Heart left ventricle (tissue), 16 donors: ENCODE data around the gene FCN1. TPM values are rescaled to one million over a fixed set of nuclear protein-coding genes. Genes with fewer than 3 reads are reported as not detected.
A peak's percentile ranks its signal among the peaks of the same experiment; 100 is the strongest.

Source experiments
- ATAC-seq, 4 donors: fragments of 200-7000 bp; cut with Tn5 transposase; one replicate each; pipeline ENCODE4 v1.9.1; 2020 to 2022; ENCODE audit warnings: moderate library complexity in 4 of 4, mild to moderate bottlenecking in 3 of 4, moderate number of reproducible peaks in 1 of 4
- DNase-seq, 5 donors: peaks; one replicate each; pipeline ENCODE4 v3.0.0-alpha.2; 2020
- H3K27ac ChIP-seq, 12 donors: fragments of 200-600 bp; sonication (generic) in 4 of 12; one replicate each; pipeline versions ENCODE4 v1.5.0 to v1.8.0; 2016 to 2022; ENCODE audit warnings: mild to moderate bottlenecking in 2 of 12
- H3K27me3 ChIP-seq, 9 donors: fragments of 200-600 bp; sonication (generic) in 2 of 9; one replicate each; pipeline versions ENCODE4 v1.5.1 to v1.8.0; 2016 to 2022; ENCODE audit warnings: mild to moderate bottlenecking in 3 of 9
- H3K36me3 ChIP-seq, 9 donors: fragments of 200-600 bp; sonication (generic) in 2 of 9; one replicate each; pipeline versions ENCODE4 v1.5.0 to v1.8.0; 2018 to 2022; ENCODE audit warnings: mild to moderate bottlenecking in 2 of 9
- H3K4me1 ChIP-seq, 12 donors: fragments of 200-600 bp; sonication (generic) in 4 of 12; one replicate each; pipeline versions ENCODE4 v1.5.0 to v1.8.0; 2016 to 2022; ENCODE audit warnings: mild to moderate bottlenecking in 3 of 12
- H3K4me3 ChIP-seq, 12 donors: fragments of 200-600 bp; sonication (generic) in 4 of 12; one replicate each; pipeline versions ENCODE4 v1.5.0 to v1.8.0; 2017 to 2022; ENCODE audit warnings: mild to moderate bottlenecking in 9 of 12, moderate library complexity in 4 of 12
- H3K9me3 ChIP-seq, 12 donors: fragments of 200-600 bp; sonication (generic) in 4 of 12; one replicate each; pipeline versions ENCODE4 v1.5.0 to v1.8.0; 2016 to 2022; ENCODE audit warnings: mild to moderate bottlenecking in 1 of 12
- CTCF ChIP-seq, 12 donors: fragments of 200-600 bp; sonication (generic) in 4 of 12; IDR thresholded peaks; one replicate each; pipeline versions ENCODE4 v1.5.0 to v1.8.0; 2018 to 2022; ENCODE audit warnings: antibody characterized with exemption in 12 of 12, mild to moderate bottlenecking in 5 of 12
- POLR2A ChIP-seq, 2 donors: fragments of 450-650 bp; IDR thresholded peaks; one replicate each; pipeline ENCODE4 v1.6.1; 2017; ENCODE audit warnings: antibody characterized with exemption in 2 of 2, mild to moderate bottlenecking in 2 of 2, moderate library complexity in 2 of 2
- WGBS, 4 donors: extraction: QIAGEN DNeasy Blood & Tissue Kit in 2 of 4; methylation state at CpG; one replicate each; pipeline versions ENCODE4 v1.1.5 to v1.1.7; 2013 to 2018; 5-methylcytosine and 5-hydroxymethylcytosine counted together
- intact Hi-C, 10 donors: fragments of 100-400 bp; cut with DNase I; formaldehyde crosslinking; loops; one replicate each; pipeline versions ENCODE4 v1.11.1 to v1.14.2; 2022
- polyA plus RNA-seq, 2 donors: library from polyadenylated mRNA; stranded (reverse); fragments of 200-250 nt; gene quantifications; one replicate each; pipeline ENCODE4 v1.2.3, GENCODE V29; 2013
- total RNA-seq, 9 donors: library from RNA; depleted of rRNA in 2 of 9; stranded (reverse); fragments of >200 nt in 2 of 9; fragmentation: NEBNext Ultra II Directional in 3 of 9; extraction: Animal tissue kit (Norgen Biotek cat#: 25700) in 3 of 9; gene quantifications; one replicate each; pipeline versions ENCODE4 v1.1.0 to v1.2.4, GENCODE V29; 2016 to 2023
- donor health status: ischemic (EF 13 %, LVEDD 7.1; RV severe dilation, severe dysfunction).
- donor health status: healthy with polysubstance abuse.
- donor health status: DM: no; HTN: yes; CAD: no.
- donor health status: DM: no; HTN: no; CAD: no.
- donor health status: ischemic (EF 25% LVEDD 6.9; RV normal size, moderate dysfunction).
- donor health status: ischemic (EF 25% LVEDD 5.7; RV mildly dilated, moderate dysfunction).
- donor health status: healthy.
- donor health status: DM: yes; HTN: yes; CAD: no.
- donor health status: ischemic (EF 35%, LVEDD 5.7; RV mildly dilated, moderate dysfunction).
- donor health status: nonischemic (EF 11% LVEDD 7.7; RV severe dilation, severe dysfunction).
- donor health status: DM: yes; HTN: yes; CAD: no.
- donor health status: PGD.
- donor health status: ischemic (EF 29% LVEDD 5.4; RV normal size, mild dysfunction).
- donor health status: nonischemic (EF 23%, LVEDD 6.1; RV moderate dilation, normal function).

The FCN1 gene
- total and polyA plus RNA-seq, 11 donors, result 0.81 to 87.5 (median 1.6) TPM

GRCh38 chr9:134879664-134880483, 37.8 kb downstream of the FCN1 start:
- Histone ChIP-seq H3K4me3 (no peak overlapping the region), H3K27me3 (no peaks in the 10 kb centered on the region), H3K9me3 (no peaks in the 10 kb centered on the region), H3K27ac (no peak overlapping the region), H3K36me3 (no peaks in the 10 kb centered on the region), H3K4me1 (peaks cover 0 to 2% (median 0%) of the 10 kb centered on the region in 12 donors)
- no peak for ATAC-seq
- peak in 1 of 5 donors; percentile 15 for DNase-seq
- intact Hi-C loops, result no loop called here
- 90 to 95% (median 91%) methylated on average over 13 of the region's 13 CpGs for WGBS, 4 donors
- TF ChIP-seq POLR2A (IDR thresholded peaks at IDR 0.05) (no peak), CTCF (IDR thresholded peaks at IDR 0.05) (no peak)

- H3K27ac ChIP-seq, result no peak overlapping the region
- peak in 1 of 5 donors; percentile 1 for DNase-seq
- peaks cover 0 to 11% (median 0%) of the 10 kb centered on the region in 12 donors for H3K9me3 ChIP-seq
- ATAC-seq, result no peak
- TF ChIP-seq POLR2A (IDR thresholded peaks at IDR 0.05) (no peak), CTCF (IDR thresholded peaks at IDR 0.05) (no peak)
- intact Hi-C loops, result no loop called here
- 89 to 94% (median 92%) methylated on average over 4 of the region's 4 CpGs for WGBS, 4 donors
- H3K4me3 ChIP-seq, result no peak overlapping the region
- H3K4me1 ChIP-seq, result peaks cover 0 to 3% (median 0%) of the 10 kb centered on the region in 12 donors
- H3K27me3 ChIP-seq, result no peaks in the 10 kb centered on the region
- H3K36me3 ChIP-seq, result no peaks in the 10 kb centered on the region
These were observed 40.2 kb downstream of the FCN1 start for GRCh38 chr9:134877541-134877940.

- no peak for TF ChIP-seq CTCF (IDR thresholded peaks at IDR 0.05)
- TF ChIP-seq POLR2A (IDR thresholded peaks at IDR 0.05), result no peak
- ATAC-seq (no peak), DNase-seq (no peak)
- H3K27me3 ChIP-seq, result no peaks in the 10 kb centered on the region
- H3K27ac ChIP-seq, result no peak overlapping the region
- no peaks in the 10 kb centered on the region for H3K36me3 ChIP-seq
- intact Hi-C loops, result no loop called here
- H3K4me3 ChIP-seq, result no peak overlapping the region
- peaks cover 0 to 11% (median 0%) of the 10 kb centered on the region in 12 donors for H3K9me3 ChIP-seq
- WGBS, 4 donors, result 75 to 88% (median 84%) methylated on average over 1 of the region's 1 CpG
- H3K4me1 ChIP-seq, result peaks cover 0 to 17% (median 5%) of the 10 kb centered on the region in 12 donors
These were observed 42.3 kb downstream of the FCN1 start for GRCh38 chr9:134875371-134875770.

GRCh38 chr9:134872482-134873231, 45.1 kb downstream of the FCN1 start:
- ATAC-seq (no peak), DNase-seq (peak in 1 of 5 donors; percentile 13)
- Histone ChIP-seq H3K36me3 (no peaks in the 10 kb centered on the region), H3K4me3 (peak overlapping the region in 1 of 12 donors; percentile 12), H3K4me1 (peaks cover 0 to 17% (median 5%) of the 10 kb centered on the region in 12 donors), H3K9me3 (peaks cover 0 to 11% (median 0%) of the 10 kb centered on the region in 12 donors), H3K27ac (no peak overlapping the region), H3K27me3 (no peaks in the 10 kb centered on the region)
- intact Hi-C loops, result no loop called here
- 77 to 83% (median 80%) methylated on average over 24 of the region's 24 CpGs for WGBS, 4 donors
- TF ChIP-seq CTCF (IDR thresholded peaks at IDR 0.05) (no peak), POLR2A (IDR thresholded peaks at IDR 0.05) (no peak)
